HG03135 (cell line): ENCODE data around the gene CPNE4.
"Not testable (repeated sequence)": the region's sequence is repeated elsewhere in the genome, so short reads cannot be mapped to it uniquely, and the experiment has no call there.

Experiments used
- ATAC-seq: cut with Tn5 transposase; IDR thresholded peaks from one replicate; pipeline ENCODE4 v1.9.1; 2021; ENCODE audit warnings: mild to moderate bottlenecking, moderate library complexity; ENCODE audit not compliant: unreplicated experiment

Gene CPNE4

GRCh38 chr3:132034486-132035464 lies at the start of gene CPNE4:
Gene CPNE4, minus strand, starts transcription at chr3:132035014.
- ATAC-seq, result peak; percentile 93

- no peak for ATAC-seq
Observed at GRCh38 chr3:132083583-132084279, 48.9 kb upstream of the CPNE4 start.

GRCh38 chr3:132083159-132083558 lies 48.3 kb upstream of the CPNE4 start:
- no peak for ATAC-seq

- no peak for ATAC-seq
Observed at GRCh38 chr3:132079147-132079546, 44.3 kb upstream of the CPNE4 start.

GRCh38 chr3:132073771-132074170 lies 39.0 kb upstream of the CPNE4 start:
- no peak for ATAC-seq

- ATAC-seq, result no peak
Observed at GRCh38 chr3:132071043-132071442, 36.2 kb upstream of the CPNE4 start.

GRCh38 chr3:132064114-132064513 lies 29.3 kb upstream of the CPNE4 start:
- no peak for ATAC-seq

- ATAC-seq, result no peak
Observed at GRCh38 chr3:132062535-132062934, 27.7 kb upstream of the CPNE4 start.

- ATAC-seq, result no peak
Observed at GRCh38 chr3:132055872-132056271, 21.1 kb upstream of the CPNE4 start.

GRCh38 chr3:132047209-132047608 lies 12.4 kb upstream of the CPNE4 start:
- no peak for ATAC-seq

- ATAC-seq, result not testable (repeated sequence)
Observed at GRCh38 chr3:132044874-132045273, 10.1 kb upstream of the CPNE4 start.

GRCh38 chr3:132042681-132043080 lies 7.9 kb upstream of the CPNE4 start:
- ATAC-seq, result no peak

- ATAC-seq, result no peak
Observed at GRCh38 chr3:132038198-132038825, 3.5 kb upstream of the CPNE4 start.

- no peak for ATAC-seq
Observed at GRCh38 chr3:132037581-132037980, 2.8 kb upstream of the CPNE4 start.

GRCh38 chr3:132037056-132037455 lies 2.2 kb upstream of the CPNE4 start:
- no peak for ATAC-seq

- ATAC-seq, result no peak
Observed at GRCh38 chr3:132034097-132034485, 723 bp downstream of the CPNE4 start.

- no peak for ATAC-seq
Observed at GRCh38 chr3:132033471-132033870, 1.3 kb downstream of the CPNE4 start.

GRCh38 chr3:132032959-132033358 lies 1.9 kb downstream of the CPNE4 start:
- no peak for ATAC-seq

- peak; percentile 86 for ATAC-seq
Observed at GRCh38 chr3:132029182-132029902, 5.5 kb downstream of the CPNE4 start.

- ATAC-seq, result no peak
Observed at GRCh38 chr3:132022914-132023313, 11.9 kb downstream of the CPNE4 start.

- ATAC-seq, result no peak
Observed at GRCh38 chr3:132020058-132020457, 14.8 kb downstream of the CPNE4 start.
